Effector memory CD4-positive, alpha-beta T cell (primary cell): Measurements from ENCODE around the gene NOL4L.

Experiments used
- DNase-seq, 3 donors: peaks; one replicate each; pipeline ENCODE4 v3.0.0-alpha.2; 2020
- H3K27ac ChIP-seq: 2 replicates; pipeline ENCODE4 v1.7.0; 2013; ENCODE audit warnings: mild to moderate bottlenecking, low read length, moderate library complexity; ENCODE audit not compliant: insufficient read depth, poor library complexity, severe bottlenecking
- H3K27me3 ChIP-seq: replicated peaks from 2 replicates; pipeline ENCODE4 v1.7.0; 2013; ENCODE audit warnings: mild to moderate bottlenecking, low read length; ENCODE audit not compliant: insufficient read depth, control insufficient read depth, poor library complexity, severe bottlenecking
- H3K36me3 ChIP-seq: 2 replicates; pipeline ENCODE4 v1.7.0; 2013; ENCODE audit warnings: mild to moderate bottlenecking, low read length, moderate library complexity; ENCODE audit not compliant: control insufficient read depth, insufficient read depth
- H3K4me1 ChIP-seq: 2 replicates; pipeline ENCODE4 v1.7.0; 2013; ENCODE audit warnings: low read length, mild to moderate bottlenecking; ENCODE audit not compliant: control insufficient read depth, insufficient read depth, poor library complexity, severe bottlenecking
- H3K4me3 ChIP-seq: 2 replicates; pipeline ENCODE4 v1.7.0; 2013; ENCODE audit warnings: low read length, low read depth, mild to moderate bottlenecking; ENCODE audit not compliant: insufficient read depth, poor library complexity, severe bottlenecking
- H3K9me3 ChIP-seq: 2 replicates; pipeline ENCODE4 v1.7.0; 2013; ENCODE audit warnings: mild to moderate bottlenecking, low read length, moderate library complexity; ENCODE audit not compliant: control insufficient read depth

NOL4L gene

GRCh38 chr20:32535953-32536823, 48.9 kb downstream of the NOL4L start:
- peak; percentile 77 to 80 (median 78) for DNase-seq
- Histone ChIP-seq H3K36me3 (no peaks in the 10 kb centered on the region), H3K9me3 (no peaks in the 10 kb centered on the region), H3K4me1 (peaks cover 79% of the 10 kb centered on the region), H3K4me3 (peak overlapping the region; percentile 49), H3K27me3 (no peaks in the 10 kb centered on the region), H3K27ac (peak overlapping the region; percentile 90)

- Histone ChIP-seq H3K27me3 (no peaks in the 10 kb centered on the region), H3K4me3 (peak overlapping the region; percentile 49), H3K27ac (peak overlapping the region; percentile 90), H3K36me3 (no peaks in the 10 kb centered on the region), H3K4me1 (peaks cover 72% of the 10 kb centered on the region), H3K9me3 (no peaks in the 10 kb centered on the region)
- peak in 1 of 3 donors; percentile 30 for DNase-seq
These were observed 49.7 kb downstream of the NOL4L start for GRCh38 chr20:32535316-32535952.

GRCh38 chr20:32534661-32535240, 50.4 kb downstream of the NOL4L start:
- H3K4me3 ChIP-seq, result peak overlapping the region; percentile 49
- peak; percentile 53 to 62 (median 55) for DNase-seq
- H3K27me3 ChIP-seq, result no peaks in the 10 kb centered on the region
- H3K27ac ChIP-seq, result peak overlapping the region; percentile 90
- H3K9me3 ChIP-seq, result no peaks in the 10 kb centered on the region
- H3K4me1 ChIP-seq, result peaks cover 65% of the 10 kb centered on the region
- no peaks in the 10 kb centered on the region for H3K36me3 ChIP-seq

GRCh38 chr20:32533732-32534131, 51.4 kb downstream of the NOL4L start:
- Histone ChIP-seq H3K27me3 (no peaks in the 10 kb centered on the region), H3K4me1 (peaks cover 60% of the 10 kb centered on the region), H3K9me3 (no peaks in the 10 kb centered on the region), H3K27ac (peak overlapping the region; percentile 90), H3K4me3 (no peak overlapping the region), H3K36me3 (no peaks in the 10 kb centered on the region)
- DNase-seq, result no peak

GRCh38 chr20:32532246-32532645, 52.9 kb downstream of the NOL4L start:
- H3K36me3 ChIP-seq, result peaks cover 4% of the 10 kb centered on the region
- no peak for DNase-seq
- no peaks in the 10 kb centered on the region for H3K9me3 ChIP-seq
- no peaks in the 10 kb centered on the region for H3K27me3 ChIP-seq
- peaks cover 57% of the 10 kb centered on the region for H3K4me1 ChIP-seq
- peak overlapping the region; percentile 24 for H3K27ac ChIP-seq
- H3K4me3 ChIP-seq, result no peak overlapping the region

GRCh38 chr20:32528905-32529670, 56.0 kb downstream of the NOL4L start:
- Histone ChIP-seq H3K36me3 (peaks cover 10% of the 10 kb centered on the region), H3K9me3 (no peaks in the 10 kb centered on the region), H3K4me3 (no peak overlapping the region), H3K27me3 (no peaks in the 10 kb centered on the region), H3K4me1 (peaks cover 60% of the 10 kb centered on the region), H3K27ac (peak overlapping the region; percentile 53)
- no peak for DNase-seq

GRCh38 chr20:32528171-32528891, 56.8 kb downstream of the NOL4L start:
- H3K27me3 ChIP-seq, result no peaks in the 10 kb centered on the region
- H3K36me3 ChIP-seq, result peaks cover 10% of the 10 kb centered on the region
- peaks cover 60% of the 10 kb centered on the region for H3K4me1 ChIP-seq
- DNase-seq, result no peak
- H3K4me3 ChIP-seq, result no peak overlapping the region
- H3K27ac ChIP-seq, result peak overlapping the region; percentile 53
- H3K9me3 ChIP-seq, result no peaks in the 10 kb centered on the region

GRCh38 chr20:32527447-32528055, 57.6 kb downstream of the NOL4L start:
- Histone ChIP-seq H3K4me3 (no peak overlapping the region), H3K27ac (peak overlapping the region; percentile 53), H3K4me1 (peaks cover 61% of the 10 kb centered on the region), H3K27me3 (no peaks in the 10 kb centered on the region), H3K36me3 (peaks cover 10% of the 10 kb centered on the region), H3K9me3 (no peaks in the 10 kb centered on the region)
- DNase-seq, result no peak

- no peak overlapping the region for H3K4me3 ChIP-seq
- peaks cover 61% of the 10 kb centered on the region for H3K4me1 ChIP-seq
- no peak for DNase-seq
These were observed 58.1 kb downstream of the NOL4L start for GRCh38 chr20:32527052-32527446.

More at GRCh38 chr20:32527052-32527446, 58.1 kb downstream of the NOL4L start:
- peak overlapping the region; percentile 53 for H3K27ac ChIP-seq
- no peaks in the 10 kb centered on the region for H3K9me3 ChIP-seq
- H3K27me3 ChIP-seq, result no peaks in the 10 kb centered on the region
- peaks cover 10% of the 10 kb centered on the region for H3K36me3 ChIP-seq
